Adrenal gland (tissue), 5 donors: Measurements from ENCODE around the gene ANKRD49.

ENCODE experiments used
- CTCF ChIP-seq, 6 experiments: fragments of 450-650 bp in 4 of 6; fragments of 200-600 bp in 2 of 6; sonication (generic) in 1 of 6; IDR thresholded peaks; 1 replicate in 5 of 6; 2 replicates in 1 of 6; pipeline versions ENCODE4 v1.5.1 to v1.8.0; 2016 to 2021; ENCODE audit warnings: antibody characterized with exemption in 6 of 6, mild to moderate bottlenecking in 2 of 6, moderate library complexity in 1 of 6
- POLR2A ChIP-seq, 2 donors: fragments of 450-650 bp; IDR thresholded peaks; one replicate each; pipeline ENCODE4 v1.6.1; 2017; ENCODE audit warnings: antibody characterized with exemption in 2 of 2, mild to moderate bottlenecking in 2 of 2, moderate library complexity in 1 of 2
- donor health status: DM: no; HTN: no; CAD: no.

- TF ChIP-seq CTCF (IDR thresholded peaks at IDR 0.05): no peak
- no peak for TF ChIP-seq POLR2A (IDR thresholded peaks at IDR 0.05)
Observed at GRCh38 chr11:94549146-94549545, 55.4 kb downstream of the ANKRD49 start.
